Measurements from ENCODE around the gene CNEP1R1. TPM values are rescaled to one million over a fixed set of nuclear protein-coding genes. Genes with fewer than 3 reads are reported as not detected.

Gene CNEP1R1
- total RNA-seq, 2 donors from 2014 or later = 14.2 to 36.5 TPM

GRCh38 chr16:50081428-50082018, 56.5 kb downstream of the CNEP1R1 start:
- TF ChIP-seq CTCF (IDR thresholded peaks at IDR 0.05) = no peak
- DNase-seq (ENCODE audit: low spot score) = no peak
- no peak overlapping the region for H3K27ac ChIP-seq
- H3K4me3 ChIP-seq = no peak overlapping the region
- H3K9me3 ChIP-seq = no peaks in the 10 kb centered on the region
- no peak for ATAC-seq (ENCODE audit: insufficient number of reproducible peaks, low FRiP score, low read depth)
- no peaks in the 10 kb centered on the region for H3K4me1 ChIP-seq (ENCODE audit: control insufficient read depth in 1 of 2, low read depth in 2 of 2)
- peaks cover 43% of the 10 kb centered on the region for H3K36me3 ChIP-seq
- H3K27me3 ChIP-seq (replicated peaks; ENCODE audit: insufficient read depth) = no peaks in the 10 kb centered on the region

- H3K27me3 ChIP-seq (replicated peaks; ENCODE audit: insufficient read depth) = no peaks in the 10 kb centered on the region
- DNase-seq (ENCODE audit: low spot score) (no peak), ATAC-seq (ENCODE audit: insufficient number of reproducible peaks, low FRiP score, low read depth) (no peak)
- H3K9me3 ChIP-seq = no peaks in the 10 kb centered on the region
- no peak overlapping the region for H3K4me3 ChIP-seq
- no peak for TF ChIP-seq CTCF (IDR thresholded peaks at IDR 0.05)
- no peaks in the 10 kb centered on the region for H3K4me1 ChIP-seq (ENCODE audit: control insufficient read depth in 1 of 2, low read depth in 2 of 2)
- peaks cover 48% of the 10 kb centered on the region for H3K36me3 ChIP-seq
- H3K27ac ChIP-seq = no peak overlapping the region
These were observed 59.0 kb downstream of the CNEP1R1 start for GRCh38 chr16:50083996-50084395.

GRCh38 chr16:50086176-50086575, 61.2 kb downstream of the CNEP1R1 start:
- Histone ChIP-seq H3K36me3 (peaks cover 43% of the 10 kb centered on the region), H3K27ac (no peak overlapping the region)

More at GRCh38 chr16:50086176-50086575, 61.2 kb downstream of the CNEP1R1 start:
- no peak for DNase-seq (ENCODE audit: low spot score)
- ATAC-seq (ENCODE audit: insufficient number of reproducible peaks, low FRiP score, low read depth) = no peak
- no peaks in the 10 kb centered on the region for H3K9me3 ChIP-seq
- H3K27me3 ChIP-seq (replicated peaks; ENCODE audit: insufficient read depth) = no peaks in the 10 kb centered on the region
- no peak for TF ChIP-seq CTCF (IDR thresholded peaks at IDR 0.05)
- no peaks in the 10 kb centered on the region for H3K4me1 ChIP-seq (ENCODE audit: control insufficient read depth in 1 of 2, low read depth in 2 of 2)
- no peak overlapping the region for H3K4me3 ChIP-seq

Other genes starting within 250 kb of the CNEP1R1 start
- gene ZNF423, start 169.1 kb upstream of the CNEP1R1 start, total RNA-seq = 10 to 100 TPM; 16.2 to 22.9 TPM
- gene HEATR3, start 40.7 kb downstream of the CNEP1R1 start, total RNA-seq = 10 to 100 TPM; 23.4 to 30.8 TPM
- 10 to 100 TPM; 15.0 to 15.9 TPM for gene TENT4B, start 128.1 kb downstream of the CNEP1R1 start, total RNA-seq
- gene ADCY7, start 241.3 kb downstream of the CNEP1R1 start, total RNA-seq = 10 to 100 TPM; 35.9 to 39.8 TPM

Data from thoracic aorta (tissue), 2 donors.